GM19193 (cell line): ENCODE data around the gene SMYD3.

Experiments used
- POLR2A ChIP-seq: IDR thresholded peaks from 4 replicates; pipeline ENCODE4 v1.6.1; 2011; ENCODE audit not compliant: insufficient read depth, insufficient read length; ENCODE audit errors: extremely low read depth

Gene SMYD3

DNA sequence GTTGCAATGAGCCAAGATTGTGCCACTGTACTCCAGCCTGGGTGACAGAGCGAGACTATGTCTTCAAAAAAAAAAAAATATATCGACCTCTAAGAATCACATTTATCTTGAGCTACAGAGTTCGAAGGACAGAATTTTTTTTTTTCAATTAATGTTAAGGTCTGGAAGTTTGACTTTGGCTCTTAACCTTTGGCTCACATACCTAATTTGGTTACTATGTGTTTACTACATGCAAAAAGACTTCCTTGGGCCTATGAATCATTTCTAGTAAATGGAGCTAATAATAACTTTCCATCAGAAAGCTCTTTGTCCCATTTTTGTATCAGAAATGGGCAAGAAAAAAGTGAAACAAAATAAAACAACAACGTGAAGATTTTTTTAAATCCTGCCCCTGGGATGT lies 351.2 kb downstream of the SMYD3 start:
- TF ChIP-seq POLR2A, result no peak

DNA sequence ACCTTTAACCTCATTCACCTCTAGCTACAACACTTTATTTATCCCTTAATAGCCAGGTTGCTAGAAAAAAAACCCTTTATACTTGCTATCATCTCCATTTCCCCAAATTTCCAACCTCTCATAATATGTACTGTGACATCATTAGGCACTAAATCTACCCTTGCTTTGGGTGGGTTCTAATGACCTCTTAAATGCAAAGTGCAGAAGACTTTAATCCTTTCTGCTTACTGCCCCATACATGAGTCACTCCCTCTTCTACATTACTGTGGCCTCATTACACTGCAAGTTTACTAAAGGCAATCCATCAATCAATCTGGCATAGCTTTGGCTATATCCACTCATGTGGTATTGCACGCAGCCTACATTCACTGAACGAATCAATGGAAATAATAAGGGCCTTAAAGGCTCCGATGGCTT lies 353.3 kb downstream of the SMYD3 start:
- TF ChIP-seq POLR2A, result no peak

GRCh38 chr1:246152986-246153431 lies 354.1 kb downstream of the SMYD3 start:
- TF ChIP-seq POLR2A, result no peak

GRCh38 chr1:246151796-246152434 lies 355.2 kb downstream of the SMYD3 start:
- no peak for TF ChIP-seq POLR2A

GRCh38 chr1:246149543-246149942 lies 357.5 kb downstream of the SMYD3 start:
- no peak for TF ChIP-seq POLR2A

- TF ChIP-seq POLR2A, result no peak
Measured at GRCh38 chr1:246147524-246148461, 359.3 kb downstream of the SMYD3 start.

DNA sequence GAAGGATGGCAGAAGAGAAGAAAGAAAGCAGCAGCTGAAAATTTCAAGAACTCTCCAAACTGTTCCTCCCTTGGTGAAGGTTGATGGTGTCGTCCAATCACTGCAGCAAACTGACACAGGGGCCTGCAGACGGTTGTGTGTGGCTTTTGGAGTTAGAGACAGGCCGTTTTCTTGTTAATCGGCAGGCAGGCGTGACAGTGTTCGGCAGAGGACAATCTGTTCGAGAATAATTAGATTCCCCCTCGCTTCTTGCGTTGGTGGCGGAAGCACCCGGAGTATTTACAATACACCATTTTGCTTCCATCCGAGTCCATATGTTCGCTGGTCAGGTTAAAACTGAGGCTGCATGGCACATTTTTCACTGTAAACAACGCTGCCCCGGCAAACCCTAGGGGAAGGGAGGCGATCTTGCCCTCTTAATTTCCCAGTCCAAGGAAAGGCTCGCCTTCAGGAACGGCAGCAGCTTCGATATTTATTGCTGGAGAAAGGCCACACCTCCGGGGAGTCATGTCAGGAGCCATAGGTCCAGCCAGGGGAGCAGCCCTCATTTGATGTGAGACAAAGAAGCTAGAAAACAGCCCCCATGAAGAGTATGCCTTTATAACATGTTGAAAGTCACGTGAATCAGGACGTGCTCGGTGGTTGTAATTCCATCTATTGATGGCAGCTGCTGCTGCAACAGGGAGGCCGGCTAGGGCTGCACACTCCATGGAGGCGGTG lies 360.1 kb downstream of the SMYD3 start:
- TF ChIP-seq POLR2A, result no peak

- TF ChIP-seq POLR2A, result no peak
Measured at GRCh38 chr1:246145900-246146299, 361.2 kb downstream of the SMYD3 start.

DNA sequence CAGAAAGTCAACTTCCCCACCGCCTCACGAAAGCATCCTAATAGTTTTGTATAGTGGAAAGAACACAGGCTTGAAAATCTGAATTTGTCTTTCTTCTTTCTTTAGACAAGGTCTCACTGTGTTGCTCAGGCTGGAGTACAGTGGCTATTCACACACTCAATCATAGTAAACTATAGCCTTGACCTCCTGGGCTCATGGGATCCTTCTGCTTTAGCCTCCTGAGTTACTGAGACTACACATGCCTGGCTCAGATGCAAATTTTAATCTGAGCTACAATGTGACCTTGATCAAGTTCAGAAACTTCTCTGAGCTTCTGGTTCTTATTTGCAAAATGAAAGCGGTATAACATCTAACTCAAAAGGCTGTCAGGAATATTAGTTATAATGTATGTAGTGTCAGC lies 362.1 kb downstream of the SMYD3 start:
- no peak for TF ChIP-seq POLR2A

DNA sequence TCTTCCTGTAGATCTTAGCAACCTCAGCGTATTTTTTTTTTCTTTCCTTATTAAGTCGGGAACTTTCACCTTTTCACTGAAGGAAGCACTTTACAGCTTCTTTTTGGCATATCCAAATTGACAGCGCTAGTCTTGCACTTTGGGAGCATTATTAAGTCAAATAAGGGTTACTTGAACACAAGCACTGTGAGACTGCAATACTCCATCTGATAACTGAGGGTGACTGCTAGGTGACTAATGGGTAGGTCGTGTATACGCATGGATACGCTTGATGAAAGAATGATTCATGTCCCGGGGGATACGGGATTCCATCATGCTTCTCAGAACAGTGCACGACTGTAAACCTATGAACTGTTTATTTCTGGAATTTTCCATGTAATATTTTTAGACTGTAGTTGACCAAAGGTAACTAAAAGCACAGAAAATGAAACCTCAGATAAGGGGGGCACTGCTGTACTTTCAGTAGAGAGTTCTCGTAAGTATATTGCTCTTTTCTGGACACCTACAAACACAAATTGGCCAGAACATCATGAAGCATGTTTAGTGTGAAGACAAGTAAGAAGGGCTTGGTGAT lies 364.7 kb downstream of the SMYD3 start:
- TF ChIP-seq POLR2A, result no peak

DNA sequence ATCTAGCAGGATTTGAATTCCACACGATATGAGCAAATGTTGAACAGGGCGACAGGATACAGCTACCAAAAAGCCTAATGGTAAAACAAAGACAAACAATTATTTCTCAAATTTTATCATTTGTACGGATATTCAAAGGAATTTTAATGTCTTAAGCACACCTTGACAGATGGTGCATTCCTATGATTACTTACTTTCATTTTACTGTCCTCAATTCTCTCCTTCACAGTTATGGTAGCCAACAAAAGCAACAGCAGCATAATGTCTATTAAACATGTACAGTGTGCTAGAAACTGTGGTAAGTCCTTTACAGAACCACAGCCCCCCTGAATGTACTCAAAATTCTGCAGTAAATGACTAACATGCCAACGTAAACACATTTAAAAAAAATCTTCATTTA lies 365.8 kb downstream of the SMYD3 start:
- no peak for TF ChIP-seq POLR2A

DNA sequence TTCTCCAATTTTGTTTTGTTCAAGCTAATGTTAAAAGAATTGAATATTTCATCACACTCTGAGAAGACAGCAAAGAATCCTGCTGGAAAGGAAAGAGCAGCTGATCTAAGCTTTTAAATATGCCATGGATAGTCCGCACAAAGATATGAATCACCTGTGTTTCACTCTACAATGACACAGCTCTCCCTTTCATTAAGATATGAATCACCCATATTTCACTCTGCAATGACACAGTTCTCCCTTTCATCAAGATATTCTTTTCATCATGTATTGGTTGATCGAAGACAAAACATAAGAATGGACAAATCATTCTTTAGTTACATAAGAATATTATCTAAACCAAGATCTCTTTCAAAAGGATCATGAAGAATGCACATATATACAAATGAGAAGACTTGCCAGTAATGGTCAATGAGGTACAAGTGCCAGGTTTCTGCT lies 367.3 kb downstream of the SMYD3 start:
- TF ChIP-seq POLR2A, result no peak

DNA sequence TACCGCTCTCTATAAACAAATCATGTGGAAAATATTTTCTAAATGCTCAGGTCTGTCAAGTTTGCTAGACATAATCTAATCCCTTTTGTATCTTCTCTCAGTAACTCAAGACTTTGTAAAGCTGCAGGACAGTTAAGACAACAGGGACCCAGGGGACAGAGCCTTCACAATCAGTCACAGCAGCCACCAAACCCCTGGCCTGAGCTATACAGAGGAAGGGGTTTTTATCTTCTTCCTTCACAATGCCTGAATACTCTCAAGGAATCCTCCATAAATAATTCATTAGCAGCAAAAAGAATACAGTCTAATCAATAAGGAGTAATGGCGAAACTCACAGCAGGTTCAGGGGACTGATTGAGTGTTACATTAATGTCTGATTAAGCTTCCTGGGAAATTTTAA lies 368.3 kb downstream of the SMYD3 start:
- TF ChIP-seq POLR2A, result no peak

- no peak for TF ChIP-seq POLR2A
Measured at GRCh38 chr1:246136477-246136876, 370.6 kb downstream of the SMYD3 start.

GRCh38 chr1:246134789-246135188 lies 372.3 kb downstream of the SMYD3 start:
- TF ChIP-seq POLR2A, result no peak

- TF ChIP-seq POLR2A, result no peak
Measured at GRCh38 chr1:246131095-246131494, 376.0 kb downstream of the SMYD3 start.

DNA sequence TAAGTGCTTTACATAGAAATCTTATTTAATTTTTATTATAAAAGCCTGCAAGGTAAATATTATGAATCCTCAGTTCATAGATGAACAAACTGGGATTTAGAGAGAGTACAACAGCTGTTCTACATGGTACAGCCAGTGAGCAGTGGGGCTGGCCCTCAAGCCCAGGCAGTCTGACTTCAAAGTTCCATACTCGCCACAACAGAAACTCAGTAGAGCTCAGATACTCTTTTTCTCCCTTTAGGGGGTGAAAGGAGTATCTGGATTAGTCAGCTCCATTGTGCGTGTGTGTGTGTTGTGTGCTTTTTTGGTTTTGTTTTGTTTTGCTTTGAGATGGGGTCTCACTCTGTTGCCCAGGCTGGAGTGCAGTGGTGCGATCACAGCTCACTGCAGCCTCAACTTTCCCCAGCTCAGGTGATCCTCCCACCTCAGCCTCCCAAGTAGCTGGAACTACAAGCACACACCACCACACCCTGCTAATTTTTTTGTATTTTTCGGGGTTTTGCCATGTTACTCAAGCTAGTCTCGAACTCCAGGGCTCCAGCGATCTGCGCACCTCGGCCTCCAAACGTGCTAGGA lies 378.5 kb downstream of the SMYD3 start:
- TF ChIP-seq POLR2A, result no peak
